GM11168 (cell line): ENCODE data around the gene FRMD1.

Experiments used
- in situ Hi-C: fragments of 300-500 bp; cut with MboI; formaldehyde crosslinking; loops from one replicate; pipeline ENCODE4 v1.12.0; 2022; ENCODE audit warnings: low sequenced_read_pairs; ENCODE audit not compliant: unreplicated experiment

The FRMD1 gene

GRCh38 chr6:168032005-168032760 is 46.8 kb downstream of the FRMD1 start:
- in situ Hi-C loops = no loop called here

- in situ Hi-C loops = no loop called here
Observed at GRCh38 chr6:168031411-168031971, 47.5 kb downstream of the FRMD1 start.

GRCh38 chr6:168030908-168031307 is 48.1 kb downstream of the FRMD1 start:
- in situ Hi-C loops = no loop called here

GRCh38 chr6:168030218-168030746 is 48.7 kb downstream of the FRMD1 start:
- in situ Hi-C loops = no loop called here

- in situ Hi-C loops = no loop called here
Observed at GRCh38 chr6:168029459-168030217, 49.4 kb downstream of the FRMD1 start.

GRCh38 chr6:168028181-168028580 is 50.8 kb downstream of the FRMD1 start:
- in situ Hi-C loops = no loop called here

- in situ Hi-C loops = no loop called here
Observed at GRCh38 chr6:168027521-168027920, 51.5 kb downstream of the FRMD1 start.

GRCh38 chr6:168026925-168027324 is 52.1 kb downstream of the FRMD1 start:
- in situ Hi-C loops = no loop called here

GRCh38 chr6:168025831-168026710 is 52.9 kb downstream of the FRMD1 start:
- in situ Hi-C loops = no loop called here

GRCh38 chr6:168024951-168025510 is 54.0 kb downstream of the FRMD1 start:
- in situ Hi-C loops = no loop called here

GRCh38 chr6:168022488-168023321 is 56.3 kb downstream of the FRMD1 start:
- in situ Hi-C loops = no loop called here

GRCh38 chr6:168021581-168021980 is 57.4 kb downstream of the FRMD1 start:
- in situ Hi-C loops = no loop called here

GRCh38 chr6:168020242-168020641 is 58.8 kb downstream of the FRMD1 start:
- in situ Hi-C loops = no loop called here

- in situ Hi-C loops = no loop called here
Observed at GRCh38 chr6:168018664-168019063, 60.3 kb downstream of the FRMD1 start.

GRCh38 chr6:168017629-168018028 is 61.4 kb downstream of the FRMD1 start:
- in situ Hi-C loops = no loop called here

GRCh38 chr6:168016721-168017525 is 62.1 kb downstream of the FRMD1 start:
- in situ Hi-C loops = no loop called here

- in situ Hi-C loops = no loop called here
Observed at GRCh38 chr6:168016176-168016620, 62.8 kb downstream of the FRMD1 start.
